ENCODE data around the gene RAB34. TPM values are rescaled to one million over a fixed set of nuclear protein-coding genes. Genes with fewer than 3 reads are reported as not detected.

RAB34 gene
- total RNA-seq, 3 donors from 2014 or later = 6.5 to 74.4 (median 19.3) TPM

DNA sequence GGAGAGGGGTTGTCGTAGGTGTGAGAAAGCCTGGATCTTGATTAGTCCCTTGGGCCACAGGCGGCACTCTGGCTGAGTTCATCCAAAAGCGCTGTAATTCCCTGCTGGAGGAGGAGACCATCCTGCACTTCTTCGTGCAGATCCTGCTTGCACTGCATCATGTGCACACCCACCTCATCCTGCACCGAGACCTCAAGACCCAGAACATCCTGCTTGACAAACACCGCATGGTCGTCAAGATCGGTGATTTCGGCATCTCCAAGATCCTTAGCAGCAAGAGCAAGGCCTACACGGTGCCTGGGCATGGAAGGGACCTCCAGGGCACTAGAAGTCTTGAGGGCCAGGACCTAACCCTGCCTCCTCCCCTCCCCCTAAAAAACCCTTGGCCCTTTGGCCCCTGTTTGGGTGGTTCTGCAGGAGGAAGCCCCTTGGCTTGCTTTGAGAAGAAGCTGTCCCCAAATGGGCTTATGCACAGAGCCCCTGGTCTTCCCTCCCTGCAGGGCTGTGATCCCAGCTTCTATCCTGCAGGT lies 17.1 kb upstream of the RAB34 start:
- H3K36me3 ChIP-seq (ENCODE audit: low read depth) = no peaks in the 10 kb centered on the region
- H3K4me1 ChIP-seq (ENCODE audit: low read depth) = peaks cover 2% of the 10 kb centered on the region
- intact Hi-C loops (cut with DNase I, micrococcal nuclease) = no loop called here
- no peaks in the 10 kb centered on the region for H3K9me3 ChIP-seq
- DNase-seq (peak in 2 of 3 donors; percentile 6 to 41), ATAC-seq (no peak)
- TF ChIP-seq, protein P1, sequence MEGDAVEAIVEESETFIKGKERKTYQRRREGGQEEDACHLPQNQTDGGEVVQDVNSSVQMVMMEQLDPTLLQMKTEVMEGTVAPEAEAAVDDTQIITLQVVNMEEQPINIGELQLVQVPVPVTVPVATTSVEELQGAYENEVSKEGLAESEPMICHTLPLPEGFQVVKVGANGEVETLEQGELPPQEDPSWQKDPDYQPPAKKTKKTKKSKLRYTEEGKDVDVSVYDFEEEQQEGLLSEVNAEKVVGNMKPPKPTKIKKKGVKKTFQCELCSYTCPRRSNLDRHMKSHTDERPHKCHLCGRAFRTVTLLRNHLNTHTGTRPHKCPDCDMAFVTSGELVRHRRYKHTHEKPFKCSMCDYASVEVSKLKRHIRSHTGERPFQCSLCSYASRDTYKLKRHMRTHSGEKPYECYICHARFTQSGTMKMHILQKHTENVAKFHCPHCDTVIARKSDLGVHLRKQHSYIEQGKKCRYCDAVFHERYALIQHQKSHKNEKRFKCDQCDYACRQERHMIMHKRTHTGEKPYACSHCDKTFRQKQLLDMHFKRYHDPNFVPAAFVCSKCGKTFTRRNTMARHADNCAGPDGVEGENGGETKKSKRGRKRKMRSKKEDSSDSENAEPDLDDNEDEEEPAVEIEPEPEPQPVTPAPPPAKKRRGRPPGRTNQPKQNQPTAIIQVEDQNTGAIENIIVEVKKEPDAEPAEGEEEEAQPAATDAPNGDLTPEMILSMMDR (IDR thresholded peaks at IDR 0.05) = no peak
- H3K4me3 ChIP-seq = no peak overlapping the region

DNA sequence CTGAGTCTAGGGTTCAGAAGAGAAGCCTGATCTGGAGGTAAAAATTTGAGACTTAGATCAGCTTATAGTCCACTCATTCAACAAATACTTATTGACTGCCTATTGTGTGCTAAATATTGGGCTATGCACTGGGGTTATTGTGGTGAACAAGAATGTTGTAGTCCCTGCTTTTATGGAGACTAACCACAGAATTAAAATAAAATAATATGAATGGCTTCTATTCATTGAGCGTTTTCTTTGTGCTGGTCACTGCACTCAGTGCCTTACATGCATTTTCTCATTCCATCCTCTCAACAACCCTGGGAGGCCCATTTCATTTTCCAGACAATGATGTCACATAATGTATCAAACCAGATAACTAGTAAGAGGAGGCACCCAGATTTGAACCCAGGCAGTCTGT lies 15.7 kb upstream of the RAB34 start:
- Histone ChIP-seq H3K9me3 (no peaks in the 10 kb centered on the region), H3K36me3 (ENCODE audit: low read depth) (peaks cover 4% of the 10 kb centered on the region), H3K4me3 (no peak overlapping the region), H3K4me1 (ENCODE audit: low read depth) (peaks cover 10% of the 10 kb centered on the region)
- TF ChIP-seq, protein P1 (IDR thresholded peaks at IDR 0.05) = no peak
- no peak for DNase-seq
- intact Hi-C loops (cut with DNase I, micrococcal nuclease) = no loop called here
- ATAC-seq = no peak

DNA sequence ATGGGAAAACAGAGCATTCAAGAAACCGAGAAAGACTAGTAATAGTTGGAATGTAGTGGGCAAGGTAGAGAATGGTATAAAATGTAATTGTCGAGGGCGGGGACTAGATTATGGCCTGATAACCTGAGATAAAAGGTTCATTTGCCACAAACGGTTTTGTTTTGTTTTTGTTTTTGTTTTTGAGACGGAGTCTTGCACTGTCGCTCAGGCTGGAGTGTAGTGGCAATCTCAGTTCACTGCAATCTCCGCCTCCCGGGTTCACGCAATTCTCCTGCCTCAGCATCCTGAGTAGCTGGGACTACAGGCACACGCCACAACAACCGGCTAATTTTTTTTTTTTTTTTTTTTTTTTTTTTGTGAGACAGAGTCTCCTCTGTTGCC lies 12.3 kb upstream of the RAB34 start:
- TF ChIP-seq, protein P1 (IDR thresholded peaks at IDR 0.05) = no peak
- intact Hi-C loops (cut with DNase I, micrococcal nuclease) = no loop called here
- H3K4me1 ChIP-seq (ENCODE audit: low read depth) = peaks cover 20% of the 10 kb centered on the region
- peaks cover 4% of the 10 kb centered on the region for H3K36me3 ChIP-seq (ENCODE audit: low read depth)
- no peak overlapping the region for H3K4me3 ChIP-seq
- no peaks in the 10 kb centered on the region for H3K9me3 ChIP-seq
- peak in 1 of 3 donors; percentile 53 for DNase-seq
- ATAC-seq = no peak

DNA sequence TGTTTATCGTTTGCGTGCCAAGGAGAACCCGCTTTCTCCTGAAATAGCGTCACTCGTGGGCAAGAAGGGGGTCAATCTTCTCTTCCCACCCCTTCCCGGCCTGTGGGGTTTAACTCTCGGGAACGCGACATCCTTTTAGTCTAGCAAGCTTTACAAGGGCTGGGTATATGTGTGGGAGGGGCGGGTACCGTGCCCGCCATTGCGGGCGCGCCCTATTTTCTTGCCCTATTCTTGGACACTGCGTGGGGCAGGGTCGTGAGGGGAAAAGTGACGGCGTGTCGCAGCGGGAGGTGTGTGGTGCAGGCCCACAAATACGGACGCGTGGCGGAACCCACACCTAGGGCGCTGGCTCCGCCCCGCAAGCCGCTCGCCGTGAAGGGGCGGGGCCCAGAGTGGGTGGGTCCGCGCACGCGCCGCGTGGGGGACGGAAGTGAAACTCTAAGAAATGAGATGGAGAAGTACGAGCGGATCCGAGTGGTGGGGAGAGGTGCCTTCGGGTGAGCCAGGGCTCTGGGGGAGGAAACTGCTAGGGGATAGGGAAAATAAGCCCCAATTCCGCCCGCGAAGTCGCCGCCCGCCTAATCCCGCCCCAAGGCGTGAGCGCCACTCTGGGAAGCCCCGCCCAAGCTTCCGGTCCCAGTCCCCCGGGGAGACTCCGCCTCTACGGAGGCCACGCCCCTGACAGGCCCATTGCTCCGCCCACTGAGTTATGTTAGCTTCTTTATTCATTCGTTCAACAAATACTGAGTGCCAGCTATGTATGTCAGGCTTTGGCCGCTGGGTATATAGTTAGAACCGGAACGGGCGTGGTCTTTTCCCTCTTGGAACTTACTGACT lies 10.9 kb upstream of the RAB34 start, which contains the start of gene NEK8:
Gene NEK8 (plus strand): TSS at position 425 of the 837 bp plus-strand sequence. CDS start 26 bp downstream, at position 451.
- intact Hi-C loops (cut with DNase I, micrococcal nuclease) = no loop called here
- ATAC-seq = peak; percentile 72
- Histone ChIP-seq H3K4me3 (peak within 1 kb of the TSS; percentile 44), H3K4me1 (ENCODE audit: low read depth) (peaks cover 30% of the 10 kb centered on the region), H3K36me3 (ENCODE audit: low read depth) (peaks cover 6% of the 10 kb centered on the region), H3K9me3 (no peaks in the 10 kb centered on the region)
- DNase-seq = peak; percentile 98 to 100 (median 100)
- TF ChIP-seq, protein P1 (IDR thresholded peaks at IDR 0.05) = no peak

DNA sequence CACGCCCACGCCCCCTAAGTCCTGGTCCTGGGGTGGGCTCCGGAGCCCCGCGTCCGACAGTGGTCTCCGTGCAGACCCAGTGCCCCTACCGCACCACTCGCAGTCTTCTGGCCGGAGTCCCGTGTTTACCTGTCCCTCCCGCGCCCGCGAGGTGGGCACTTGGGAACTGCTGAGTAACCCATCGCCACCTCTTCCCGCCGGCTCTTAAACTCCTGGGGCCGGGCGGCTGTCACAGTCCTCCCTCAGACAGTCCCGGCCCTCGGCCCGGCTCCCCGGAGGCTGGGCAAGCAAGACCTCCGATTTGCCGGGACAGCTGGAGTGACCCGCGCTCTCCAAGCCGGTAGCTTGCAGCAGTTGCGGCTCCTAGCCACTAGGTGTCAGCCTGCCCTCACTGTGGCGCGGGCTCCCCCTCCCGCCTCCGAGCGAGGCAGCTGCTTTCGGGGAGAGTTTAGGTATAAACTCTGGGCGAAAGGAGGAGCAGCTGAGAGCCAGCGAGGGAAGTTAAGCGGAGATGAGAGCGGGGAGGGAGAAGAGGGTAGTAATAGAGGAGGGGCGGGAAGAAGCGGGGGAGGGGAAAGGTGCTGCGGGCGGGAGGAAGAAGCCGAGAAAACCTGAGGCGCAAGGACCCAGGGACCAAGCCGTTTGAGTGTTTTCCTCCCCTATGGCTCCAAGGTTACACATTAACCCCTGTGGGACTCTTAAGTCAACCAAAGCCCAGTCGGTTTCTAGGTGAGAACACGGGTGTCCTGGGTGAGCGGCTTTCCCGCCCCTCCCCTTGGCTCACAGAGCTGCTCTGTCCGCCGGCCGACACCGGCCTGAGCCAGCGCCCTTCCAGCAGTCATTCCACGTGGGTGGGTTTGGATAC lies 9.2 kb upstream of the RAB34 start:
- Histone ChIP-seq H3K9me3 (no peaks in the 10 kb centered on the region), H3K4me1 (ENCODE audit: low read depth) (peaks cover 47% of the 10 kb centered on the region), H3K36me3 (ENCODE audit: low read depth) (peaks cover 9% of the 10 kb centered on the region), H3K4me3 (peak overlapping the region; percentile 40)
- ATAC-seq (peak; percentile 71), DNase-seq (peak; percentile 95 to 97 (median 97))
- intact Hi-C loops (cut with DNase I, micrococcal nuclease) = no loop called here
- TF ChIP-seq, protein P1 (IDR thresholded peaks at IDR 0.05) = peak; percentile 99
